GM18498 (cell line): ENCODE results near the gene SLC66A1.

ENCODE experiments used
- ATAC-seq: cut with Tn5 transposase; IDR thresholded peaks from one replicate; pipeline ENCODE4 v1.9.1; 2021; ENCODE audit warnings: mild to moderate bottlenecking, moderate library complexity; ENCODE audit not compliant: unreplicated experiment

SLC66A1 gene

DNA sequence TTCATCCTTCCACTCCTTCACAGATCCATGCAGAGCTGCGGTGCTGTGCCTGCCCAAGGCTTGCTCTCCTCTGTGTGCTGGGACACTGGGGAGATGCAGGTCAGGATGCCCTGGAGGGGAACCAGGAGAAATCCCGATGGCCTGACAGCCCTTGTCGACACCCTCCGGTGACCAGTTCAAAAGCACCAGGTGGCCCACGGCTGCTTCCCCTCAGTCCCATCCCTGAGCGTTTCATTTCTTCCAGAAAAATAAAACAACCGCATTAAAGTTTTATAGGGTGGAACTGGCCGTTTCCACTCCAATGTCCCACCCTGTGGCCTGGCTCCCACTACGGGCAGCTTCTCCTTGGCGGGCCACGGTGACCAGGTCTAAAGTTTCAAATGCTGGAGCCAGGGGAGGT lies 48.3 kb downstream of the SLC66A1 start:
- ATAC-seq = no peak

DNA sequence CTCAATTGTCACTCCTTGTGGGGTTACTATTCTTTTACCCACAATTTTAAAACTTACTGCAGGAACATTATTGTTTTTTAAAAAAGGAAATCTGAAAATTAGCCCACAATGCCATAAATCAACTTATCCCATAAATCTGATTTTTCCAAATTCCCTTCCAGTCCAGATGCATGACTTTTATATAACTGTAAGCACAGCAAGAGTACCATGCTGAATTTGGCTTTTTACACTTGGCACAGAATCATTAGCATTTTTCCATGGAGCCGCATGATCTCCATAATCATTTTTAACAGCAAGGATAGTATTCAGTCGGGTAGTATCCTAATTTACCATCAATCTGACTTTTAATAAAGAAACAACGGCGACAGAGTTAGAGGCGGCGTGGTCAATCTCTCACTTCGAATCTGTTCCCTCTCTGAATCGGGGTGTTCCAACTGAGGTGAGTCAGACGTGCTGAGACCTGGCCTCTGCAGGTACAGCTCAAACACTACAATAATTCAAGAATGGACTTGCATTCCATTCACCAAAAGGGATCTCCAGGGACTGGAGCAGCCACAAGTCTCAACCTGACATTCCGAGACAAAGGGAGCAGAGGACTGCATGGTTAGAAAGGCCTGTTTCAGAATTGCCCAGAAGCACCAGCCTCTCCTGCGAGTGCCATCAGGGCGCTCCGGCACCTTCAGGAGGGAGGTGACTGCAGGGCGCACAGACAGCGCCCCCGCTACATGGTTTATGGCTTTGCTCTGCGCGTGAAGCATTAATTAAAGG lies 48.9 kb downstream of the SLC66A1 start:
- no peak for ATAC-seq

- no peak for ATAC-seq
Observed at GRCh38 chr1:19361611-19362147, 49.6 kb downstream of the SLC66A1 start.

DNA sequence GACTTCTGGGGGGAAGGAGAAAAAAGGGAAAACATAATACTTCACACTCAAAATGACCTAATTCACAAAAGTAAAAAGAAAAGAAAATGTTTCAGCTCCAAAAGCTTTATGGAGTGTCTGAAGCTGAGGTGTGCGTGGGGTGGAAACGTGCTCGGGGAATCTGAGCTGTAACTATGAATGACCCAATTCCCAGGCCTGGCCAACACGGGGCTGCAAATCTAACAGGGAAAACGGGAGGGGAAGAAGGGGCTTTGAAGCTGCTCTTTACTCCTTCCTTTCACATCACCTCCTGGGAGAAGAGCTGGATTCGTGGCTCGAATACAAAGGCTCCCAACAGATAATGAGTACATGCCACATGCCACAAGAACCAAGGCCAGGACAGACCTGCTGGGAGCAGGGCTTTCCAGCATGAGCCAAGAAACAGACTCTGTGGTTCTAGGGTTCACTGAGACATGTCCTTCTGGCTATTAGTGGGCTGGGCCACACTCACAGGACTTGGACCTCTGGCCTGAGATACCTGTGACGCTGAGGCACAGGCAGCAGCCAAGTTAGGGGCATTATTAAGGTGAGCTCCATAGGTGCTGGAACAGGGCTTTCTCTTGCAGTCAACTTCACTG lies 51.5 kb downstream of the SLC66A1 start:
- no peak for ATAC-seq

- ATAC-seq = no peak
Observed at GRCh38 chr1:19365721-19366120, 53.6 kb downstream of the SLC66A1 start.

- no peak for ATAC-seq
Observed at GRCh38 chr1:19366599-19367536, 54.7 kb downstream of the SLC66A1 start.

DNA sequence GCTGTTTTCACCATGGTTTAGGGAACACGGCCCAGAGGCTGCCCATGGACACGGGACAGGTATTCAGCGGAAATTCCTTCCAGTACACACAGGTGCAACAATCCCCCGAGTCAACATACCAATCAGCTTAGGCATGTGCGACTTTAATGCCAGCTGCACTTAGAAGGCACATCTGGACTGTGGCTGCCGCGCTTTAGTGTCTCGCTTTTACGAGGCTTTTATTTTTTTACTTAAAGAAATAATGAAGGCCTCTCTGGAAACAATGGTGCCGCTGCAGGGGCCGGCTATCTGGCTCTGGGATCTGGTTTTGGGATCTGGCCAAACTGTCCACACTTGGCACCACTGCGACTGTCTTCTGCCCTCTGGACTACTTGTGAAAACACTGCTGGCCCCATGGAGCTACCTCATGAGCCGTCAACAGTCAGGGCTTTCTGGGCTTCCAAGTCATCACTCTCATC lies 55.5 kb downstream of the SLC66A1 start:
- ATAC-seq = no peak

DNA sequence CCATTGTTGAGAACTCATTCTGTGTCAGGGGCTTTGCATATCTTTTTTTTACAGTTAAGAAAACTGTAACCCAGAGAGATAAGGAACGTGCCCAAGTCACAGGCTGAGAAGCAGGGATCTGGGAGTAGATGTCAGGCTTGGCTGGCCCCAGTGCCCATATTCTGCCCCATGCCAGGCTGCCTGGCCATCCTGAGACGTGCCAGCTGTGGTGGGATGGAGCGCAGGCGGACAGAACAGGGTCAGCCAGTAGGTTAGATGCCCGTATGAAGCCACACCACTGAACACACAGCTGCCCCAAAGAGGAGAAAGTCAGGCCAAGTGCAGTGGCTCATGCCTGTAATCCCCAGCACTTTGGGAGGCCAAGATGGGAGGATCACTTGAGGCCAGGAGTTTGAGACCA lies 55.9 kb downstream of the SLC66A1 start:
- no peak for ATAC-seq

- no peak for ATAC-seq
Observed at GRCh38 chr1:19368964-19369363, 56.8 kb downstream of the SLC66A1 start.

DNA sequence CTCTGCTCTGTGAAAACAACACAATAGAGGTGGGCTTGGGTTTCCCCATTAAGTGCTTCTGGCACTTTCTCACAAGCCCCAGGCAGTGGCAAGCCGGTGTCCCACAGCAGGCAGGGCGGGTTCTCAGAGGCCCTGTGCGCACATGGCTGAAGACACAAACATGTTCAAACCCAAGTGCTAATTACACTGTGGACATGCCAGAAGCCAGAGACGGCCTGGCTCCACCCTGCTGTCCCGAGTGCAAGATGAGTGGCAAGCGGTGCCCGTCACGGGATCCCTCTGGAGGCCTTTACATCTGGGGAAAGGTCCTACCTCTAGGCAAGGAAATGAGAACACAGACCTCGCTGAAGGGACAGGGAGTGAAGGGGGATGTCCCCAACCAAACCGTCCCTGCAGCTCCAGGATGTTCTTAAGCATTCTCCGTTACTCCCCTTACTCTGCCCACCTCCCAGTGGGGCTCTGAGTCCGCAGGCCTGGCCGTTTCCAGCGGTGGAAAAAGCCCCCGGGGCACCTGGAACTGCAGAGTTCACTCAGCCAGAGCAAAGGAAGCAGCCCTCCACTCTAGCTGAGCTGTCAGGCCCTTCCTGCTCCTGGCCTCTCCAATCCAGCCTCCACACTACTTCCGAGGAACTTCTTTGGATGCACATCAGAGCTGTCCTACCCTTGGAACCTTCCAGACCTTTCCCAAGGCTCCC lies 57.4 kb downstream of the SLC66A1 start:
- ATAC-seq = no peak

DNA sequence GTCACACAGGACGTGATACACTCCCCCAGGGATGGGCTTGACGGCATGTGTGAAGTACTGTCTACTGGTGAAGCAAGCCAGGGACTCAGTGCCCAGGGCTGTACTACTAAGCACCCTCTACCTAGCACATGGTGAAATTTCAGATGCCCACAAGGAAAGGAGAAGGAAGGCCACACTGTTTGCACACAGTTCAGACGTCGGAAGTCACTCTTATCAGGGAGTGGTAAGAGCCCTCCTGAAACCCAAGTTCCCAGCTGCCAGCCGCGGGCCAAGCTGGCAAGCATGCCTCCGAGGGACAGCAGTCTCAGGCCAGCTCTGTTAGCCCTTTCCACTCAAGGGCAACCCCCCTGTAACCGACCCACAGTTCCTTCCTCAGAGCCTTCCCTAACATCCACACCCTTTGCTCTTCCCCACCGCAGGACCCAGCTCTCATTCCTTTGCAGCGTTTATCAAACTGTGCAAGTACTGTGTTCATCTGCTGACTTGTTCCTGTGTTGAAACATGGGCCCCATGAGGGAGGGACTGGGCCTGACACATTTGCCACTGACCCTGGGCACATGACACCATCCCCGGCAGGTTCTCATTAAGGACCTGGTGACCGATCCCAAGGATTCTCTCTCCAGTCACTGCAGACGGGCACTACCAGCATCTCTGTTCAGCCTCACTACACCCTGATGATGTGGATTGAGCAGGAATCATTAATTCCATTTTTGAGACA lies 58.5 kb downstream of the SLC66A1 start:
- ATAC-seq = no peak

- no peak for ATAC-seq
Observed at GRCh38 chr1:19371226-19372135, 59.4 kb downstream of the SLC66A1 start.

- no peak for ATAC-seq
Observed at GRCh38 chr1:19372136-19372514, 60.0 kb downstream of the SLC66A1 start.

DNA sequence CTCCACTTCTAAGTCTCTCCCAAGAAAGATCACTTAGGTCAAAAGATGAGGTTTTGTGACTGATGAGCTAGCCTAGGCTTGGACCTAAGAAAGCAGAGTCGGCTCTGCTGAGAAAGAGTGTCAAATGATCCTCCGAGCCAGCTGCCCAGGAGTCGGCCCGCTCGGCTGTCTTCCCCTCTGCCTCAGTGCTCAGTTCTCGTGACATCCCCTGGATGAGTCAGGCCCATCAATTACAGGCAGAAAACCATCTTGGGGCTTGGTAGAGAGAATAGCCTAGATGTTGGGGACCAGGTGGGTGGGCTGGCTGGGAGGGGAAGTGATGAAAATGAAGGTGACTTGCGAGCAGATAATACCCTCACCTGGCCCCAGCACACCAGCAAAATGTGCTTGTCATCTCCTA lies 60.5 kb downstream of the SLC66A1 start:
- no peak for ATAC-seq

- no peak for ATAC-seq
Observed at GRCh38 chr1:19373211-19374082, 61.3 kb downstream of the SLC66A1 start.

GRCh38 chr1:19374083-19374801 lies 62.1 kb downstream of the SLC66A1 start:
- ATAC-seq = no peak

DNA sequence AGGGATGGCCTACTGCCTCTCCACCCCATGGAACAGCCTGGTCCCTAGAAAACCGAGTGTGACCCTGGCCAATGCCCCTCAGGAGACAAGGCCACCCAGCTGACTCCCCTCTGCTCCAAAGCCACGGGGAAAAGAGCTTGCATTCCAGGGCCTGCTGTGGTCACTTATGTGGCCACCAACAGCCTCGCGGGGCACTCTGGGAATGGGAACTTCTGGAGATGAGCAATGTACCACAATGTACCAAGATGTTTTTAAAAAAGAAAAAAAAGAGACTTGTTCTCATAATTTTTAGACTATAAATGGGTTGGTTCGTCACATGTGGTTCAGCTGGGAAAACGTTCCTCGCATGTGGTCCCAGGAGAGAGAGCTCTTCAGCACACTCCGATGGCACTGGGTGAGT lies 62.8 kb downstream of the SLC66A1 start:
- ATAC-seq = no peak
